ENCODE data around the gene INTS3.

- TF ChIP-seq CTCF (conservative IDR thresholded peaks at IDR 0.05 in 1 of 2, IDR thresholded peaks at IDR 0.05 in 1 of 2; ENCODE audit: low read depth in 1 of 2, low read length in 2 of 2) (no peak), EZH2 (IDR thresholded peaks at IDR 0.05; ENCODE audit: low read length, missing control alignments) (no peak)
Measured at GRCh38 chr1:153795330-153795837, 67.5 kb downstream of the INTS3 start.
